HG02759 (cell line): ENCODE results near the gene SV2B.

Source experiments
- ATAC-seq: cut with Tn5 transposase; IDR thresholded peaks from one replicate; pipeline ENCODE4 v1.9.1; 2021; ENCODE audit warnings: mild to moderate bottlenecking, moderate library complexity; ENCODE audit not compliant: unreplicated experiment

SV2B gene

DNA sequence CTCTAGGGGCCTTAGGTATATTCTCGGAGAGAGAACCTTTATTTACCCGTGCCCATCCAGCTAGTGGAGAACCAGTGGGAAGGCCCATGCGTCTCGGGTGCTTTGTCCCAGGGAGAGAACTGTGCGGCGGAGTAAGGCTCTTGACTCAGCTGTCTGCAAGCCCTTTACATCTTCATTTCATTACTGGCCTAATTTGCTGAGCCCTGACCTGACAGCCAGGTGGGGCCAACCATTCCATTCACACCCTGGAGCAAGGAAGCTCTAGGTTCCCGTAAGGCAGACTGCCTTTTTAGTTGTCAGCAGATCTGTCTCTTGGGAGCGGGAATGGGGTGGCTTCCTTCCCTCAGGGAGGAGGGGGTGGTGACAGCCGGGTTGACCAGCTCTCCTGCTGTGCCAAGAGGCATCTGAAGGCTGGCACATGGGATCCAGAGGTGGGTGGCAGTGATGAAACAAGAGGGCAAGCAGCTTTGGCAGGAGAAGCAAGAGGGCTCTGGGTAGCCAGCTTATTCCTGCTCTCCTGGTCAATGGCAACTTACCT lies 36.4 kb downstream of the SV2B start:
- ATAC-seq: no peak

GRCh38 chr15:91140601-91141000 lies 40.5 kb downstream of the SV2B start:
- ATAC-seq: no peak

GRCh38 chr15:91141097-91141496 lies 41.0 kb downstream of the SV2B start:
- ATAC-seq: no peak

DNA sequence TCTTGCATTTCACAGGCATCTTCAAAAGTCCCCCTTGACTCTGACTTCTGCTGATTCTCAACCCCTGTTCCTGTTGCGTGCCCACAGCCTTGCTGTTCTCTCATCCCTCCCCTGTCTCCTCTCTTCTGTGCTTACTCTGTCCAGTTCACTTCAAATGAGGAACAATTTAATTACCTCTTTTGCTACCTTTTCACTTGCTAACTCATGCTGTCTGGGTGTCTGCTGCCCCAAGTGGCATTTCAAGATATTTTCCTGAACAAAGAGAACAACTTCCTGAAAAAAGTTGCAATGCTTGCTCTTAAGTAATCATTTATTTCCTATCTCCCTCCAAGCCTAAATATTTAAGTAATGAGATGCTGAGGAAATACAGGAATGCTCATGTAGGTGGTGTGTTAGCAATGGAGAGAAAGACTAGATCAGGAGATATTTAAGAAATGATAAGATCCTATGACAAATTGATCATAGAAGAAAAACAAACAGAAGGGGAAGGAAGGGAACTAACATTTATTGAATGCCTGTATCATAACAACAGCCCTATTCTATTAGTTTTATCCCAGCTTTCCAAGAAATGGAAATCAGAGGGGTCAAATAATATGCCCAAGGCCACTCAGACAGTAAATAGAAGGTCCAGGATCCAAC lies 42.2 kb downstream of the SV2B start:
- no peak for ATAC-seq

- no peak for ATAC-seq
Measured at GRCh38 chr15:91142946-91143345, 42.9 kb downstream of the SV2B start.

- no peak for ATAC-seq
Measured at GRCh38 chr15:91146728-91147127, 46.7 kb downstream of the SV2B start.

GRCh38 chr15:91148243-91148642 lies 48.2 kb downstream of the SV2B start:
- ATAC-seq: no peak

- ATAC-seq: no peak
Measured at GRCh38 chr15:91150502-91151160, 50.6 kb downstream of the SV2B start.

DNA sequence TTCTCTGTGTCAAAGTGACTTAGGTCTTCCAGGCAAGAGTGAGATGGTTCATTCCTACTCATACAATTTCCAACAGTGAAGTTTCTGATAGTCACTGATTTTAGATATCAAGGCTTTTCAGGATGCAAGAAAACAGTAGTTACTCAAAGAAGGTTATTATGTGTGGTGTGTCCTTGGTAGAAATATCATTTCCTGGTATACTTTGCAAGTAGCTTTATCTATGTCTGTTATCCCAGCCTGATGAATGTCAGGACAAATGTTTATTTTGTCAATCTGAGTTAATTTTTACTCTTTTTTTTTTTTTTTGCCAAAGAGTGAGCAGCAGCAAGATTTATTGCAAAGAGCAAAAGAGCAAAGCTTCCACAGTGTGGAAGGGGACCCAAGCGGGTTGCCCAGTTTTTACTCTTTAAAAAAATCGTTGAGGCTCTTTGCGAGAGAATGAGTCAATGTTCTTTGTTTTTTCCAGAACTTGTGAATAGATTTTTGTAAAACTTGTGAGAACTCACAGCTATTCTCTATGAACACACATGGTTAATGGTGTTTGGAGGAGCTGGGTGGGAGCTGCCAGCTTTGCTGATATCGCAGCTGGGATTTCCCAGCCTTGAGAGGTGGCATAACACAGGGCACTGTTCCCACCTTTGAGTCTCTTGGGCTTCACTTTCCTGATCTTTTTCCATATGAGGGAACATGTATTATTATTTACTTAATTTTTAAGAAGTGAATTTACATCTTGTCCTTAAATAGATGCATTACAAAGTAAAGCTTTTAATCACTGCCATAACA lies 51.9 kb downstream of the SV2B start:
- no peak for ATAC-seq

- no peak for ATAC-seq
Measured at GRCh38 chr15:91152896-91153581, 53.0 kb downstream of the SV2B start.

DNA sequence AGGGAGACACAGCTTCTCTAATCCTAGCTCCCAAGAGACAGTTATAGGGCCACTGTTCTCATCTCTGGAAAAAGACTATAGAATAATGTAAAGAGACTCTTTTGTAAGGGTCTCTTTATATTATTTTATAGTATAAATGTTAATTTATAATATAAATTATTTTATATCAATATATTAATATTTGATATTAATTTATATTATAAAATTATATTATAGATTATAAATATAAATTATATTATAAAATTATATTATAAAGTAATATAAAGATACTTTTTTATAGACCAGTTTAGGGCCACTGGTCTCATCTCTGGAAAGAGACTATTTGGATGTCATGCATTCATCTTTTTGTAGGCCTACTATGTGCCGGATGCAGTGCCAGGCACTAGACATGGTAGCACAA lies 53.9 kb downstream of the SV2B start:
- ATAC-seq: no peak

- no peak for ATAC-seq
Measured at GRCh38 chr15:91156175-91156726, 56.2 kb downstream of the SV2B start.

- no peak for ATAC-seq
Measured at GRCh38 chr15:91158415-91159394, 58.6 kb downstream of the SV2B start.

DNA sequence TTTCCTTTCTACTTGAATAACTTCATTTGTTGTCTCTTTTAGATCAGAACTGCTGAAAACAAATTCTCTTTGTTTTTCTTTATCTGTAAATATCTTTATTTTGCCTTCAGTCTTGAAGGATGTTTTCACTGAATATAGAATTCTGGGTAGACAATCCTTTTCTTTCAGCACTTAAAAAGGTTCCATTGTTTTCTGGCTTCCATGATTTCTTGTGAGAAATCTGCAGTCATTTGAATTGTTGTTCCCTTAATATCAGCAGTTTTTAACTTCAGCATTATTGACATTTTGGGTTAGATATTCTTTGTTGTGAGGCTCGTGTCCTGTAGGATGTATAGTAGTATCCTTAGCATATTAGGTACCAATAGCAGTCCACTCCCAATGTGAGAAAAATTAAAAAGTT lies 65.8 kb downstream of the SV2B start:
- no peak for ATAC-seq

DNA sequence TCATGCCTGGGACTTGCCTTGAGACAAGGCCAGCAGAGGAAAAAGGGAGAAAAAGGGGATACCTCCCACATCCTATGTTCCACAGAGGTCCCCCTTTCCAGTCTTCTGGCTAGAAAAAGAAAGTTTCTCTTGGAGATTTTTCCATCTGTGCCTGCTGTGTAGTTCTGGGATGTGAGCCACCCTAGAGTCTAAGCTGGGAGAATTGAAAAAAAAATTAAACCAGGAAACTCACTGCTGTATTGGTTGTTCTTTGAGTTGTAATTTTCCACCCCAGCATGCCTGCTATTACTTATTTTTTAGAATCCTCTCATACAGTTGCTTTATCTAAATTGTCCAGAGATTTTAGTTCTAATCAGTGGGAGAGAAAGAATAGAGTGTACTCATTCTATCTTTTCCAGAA lies 68.4 kb downstream of the SV2B start:
- no peak for ATAC-seq

DNA sequence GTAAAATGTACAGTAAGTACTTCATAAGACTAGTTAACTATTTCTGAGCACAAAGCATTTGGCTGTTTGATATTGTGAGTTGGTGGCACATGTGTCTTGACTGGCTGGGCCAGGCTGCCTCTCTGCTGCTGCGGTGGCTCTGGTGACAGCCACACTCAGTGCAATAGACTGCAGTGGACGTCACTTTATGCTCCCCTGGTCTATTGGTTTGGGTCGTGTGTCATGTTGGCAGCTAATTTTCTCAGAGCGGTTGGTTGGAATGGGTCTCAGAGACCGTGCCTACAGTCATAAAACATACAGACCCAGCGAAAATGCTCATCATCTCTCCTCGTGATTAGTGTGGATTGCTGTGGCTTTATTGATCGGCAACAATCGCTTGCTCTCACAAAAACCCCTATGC lies 71.3 kb downstream of the SV2B start:
- ATAC-seq: no peak

- ATAC-seq: no peak
Measured at GRCh38 chr15:91182101-91182500, 82.0 kb downstream of the SV2B start.

GRCh38 chr15:91183596-91183995 lies 83.5 kb downstream of the SV2B start:
- no peak for ATAC-seq

- ATAC-seq: no peak
Measured at GRCh38 chr15:91184441-91184840, 84.4 kb downstream of the SV2B start.
